LNCaP clone FGC (cell line): ENCODE data around the gene ZNF740.

Source experiments
- DNase-seq: peaks from one replicate; pipeline ENCODE4 v3.0.0-alpha.2; 2011; ENCODE audit warnings: low read depth
- H3K4me3 ChIP-seq: 2 replicates; pipeline ENCODE4 v1.5.1; 2011; ENCODE audit warnings: mild to moderate bottlenecking, low read depth, low read length, control low read depth
- CTCF ChIP-seq: IDR thresholded peaks from 2 replicates; pipeline ENCODE4 v1.5.1; 2012; ENCODE audit warnings: mild to moderate bottlenecking; ENCODE audit not compliant: control insufficient read depth, insufficient read depth; ENCODE audit errors: extremely low read depth

ZNF740 gene

GRCh38 chr12:53208435-53208834, 27.9 kb downstream of the ZNF740 start:
- no peak for DNase-seq
- no peak overlapping the region for H3K4me3 ChIP-seq
- no peak for TF ChIP-seq CTCF

DNA sequence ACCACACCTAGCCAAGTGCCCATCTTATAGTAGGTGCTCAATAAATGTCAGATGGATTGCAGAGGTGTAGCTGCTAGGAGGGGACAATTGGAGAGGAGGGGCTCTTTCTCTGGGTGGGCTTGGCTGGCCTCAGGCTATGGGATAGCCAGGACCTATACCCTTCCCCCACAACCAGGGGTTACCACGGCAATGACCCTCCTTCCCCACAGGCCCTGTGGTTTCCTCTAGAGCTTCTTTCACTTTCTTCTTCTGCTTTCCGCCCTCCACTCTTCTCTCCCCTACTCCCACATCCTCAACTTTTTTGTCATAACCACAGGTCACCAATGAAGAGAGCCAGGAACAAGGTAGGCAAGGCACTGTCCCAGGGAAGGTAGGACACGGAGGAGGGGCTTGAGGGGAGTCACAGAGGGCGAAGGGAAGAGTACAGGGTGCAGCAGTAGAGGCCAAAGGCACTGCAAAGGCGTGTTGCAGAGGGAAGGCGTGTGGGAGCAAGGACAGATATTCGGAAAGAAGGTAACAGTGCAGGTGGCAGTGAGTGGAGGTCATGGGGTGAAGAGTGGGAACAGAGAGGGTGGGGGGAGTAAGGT, 28.4 kb downstream of the ZNF740 start:
- TF ChIP-seq CTCF = no peak
- no peak overlapping the region for H3K4me3 ChIP-seq
- DNase-seq = no peak

- no peak overlapping the region for H3K4me3 ChIP-seq
- no peak for TF ChIP-seq CTCF
- no peak for DNase-seq
These were observed 30.3 kb downstream of the ZNF740 start for GRCh38 chr12:53210843-53211242.

GRCh38 chr12:53211476-53212381, 31.2 kb downstream of the ZNF740 start:
- no peak for DNase-seq
- peak; percentile 26; the same call in 1 of the 2 replicates for TF ChIP-seq CTCF
- H3K4me3 ChIP-seq = no peak overlapping the region

- DNase-seq = no peak
These were observed 32.4 kb downstream of the ZNF740 start for GRCh38 chr12:53212931-53213330.

GRCh38 chr12:53213348-53213747, 32.8 kb downstream of the ZNF740 start:
- TF ChIP-seq CTCF = peak; percentile 97
- DNase-seq = no peak
- no peak overlapping the region for H3K4me3 ChIP-seq

More at GRCh38 chr12:53212931-53213330, 32.4 kb downstream of the ZNF740 start:
- no peak for TF ChIP-seq CTCF
- no peak overlapping the region for H3K4me3 ChIP-seq
